Peyer's patch (tissue), 4 donors: Measurements from ENCODE around the gene TUFT1.

ENCODE experiments used
- POLR2A ChIP-seq, 2 donors: fragments of 450-650 bp; IDR thresholded peaks; one replicate each; pipeline ENCODE4 v1.5.1; 2017; ENCODE audit warnings: antibody characterized with exemption in 2 of 2, mild to moderate bottlenecking in 2 of 2, moderate library complexity in 2 of 2
- TF ChIP-seq, protein P1 (sequence below), 6 experiments: fragments of 450-650 bp in 4 of 6; fragments of 200-600 bp in 2 of 6; sonication (generic) in 1 of 6; IDR thresholded peaks; one replicate each; pipeline ENCODE4 v1.5.1; 2017 to 2019; ENCODE audit warnings: antibody characterized with exemption in 6 of 6, mild to moderate bottlenecking in 3 of 6, moderate library complexity in 1 of 6

DNA sequence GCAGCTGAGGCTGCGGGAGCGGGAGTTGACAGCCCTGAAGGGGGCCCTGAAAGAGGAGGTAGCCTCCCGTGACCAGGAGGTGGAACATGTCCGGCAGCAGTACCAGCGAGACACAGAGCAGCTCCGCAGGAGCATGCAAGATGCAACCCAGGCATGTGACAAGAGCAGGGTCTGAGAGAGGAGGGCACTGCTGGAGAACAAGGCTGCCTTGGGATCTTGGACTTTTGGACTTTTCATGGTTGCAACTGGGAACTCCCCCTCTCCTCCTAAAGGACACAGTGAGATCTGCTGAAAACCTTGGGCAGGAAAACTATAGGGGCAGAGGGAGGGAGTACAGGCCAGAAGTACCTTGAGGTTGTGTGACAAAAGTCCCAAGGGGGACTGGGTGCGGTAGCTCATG is 15.4 kb upstream of the TUFT1 start:
- TF ChIP-seq, protein P1, sequence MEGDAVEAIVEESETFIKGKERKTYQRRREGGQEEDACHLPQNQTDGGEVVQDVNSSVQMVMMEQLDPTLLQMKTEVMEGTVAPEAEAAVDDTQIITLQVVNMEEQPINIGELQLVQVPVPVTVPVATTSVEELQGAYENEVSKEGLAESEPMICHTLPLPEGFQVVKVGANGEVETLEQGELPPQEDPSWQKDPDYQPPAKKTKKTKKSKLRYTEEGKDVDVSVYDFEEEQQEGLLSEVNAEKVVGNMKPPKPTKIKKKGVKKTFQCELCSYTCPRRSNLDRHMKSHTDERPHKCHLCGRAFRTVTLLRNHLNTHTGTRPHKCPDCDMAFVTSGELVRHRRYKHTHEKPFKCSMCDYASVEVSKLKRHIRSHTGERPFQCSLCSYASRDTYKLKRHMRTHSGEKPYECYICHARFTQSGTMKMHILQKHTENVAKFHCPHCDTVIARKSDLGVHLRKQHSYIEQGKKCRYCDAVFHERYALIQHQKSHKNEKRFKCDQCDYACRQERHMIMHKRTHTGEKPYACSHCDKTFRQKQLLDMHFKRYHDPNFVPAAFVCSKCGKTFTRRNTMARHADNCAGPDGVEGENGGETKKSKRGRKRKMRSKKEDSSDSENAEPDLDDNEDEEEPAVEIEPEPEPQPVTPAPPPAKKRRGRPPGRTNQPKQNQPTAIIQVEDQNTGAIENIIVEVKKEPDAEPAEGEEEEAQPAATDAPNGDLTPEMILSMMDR (IDR thresholded peaks at IDR 0.05): no peak
- no peak for TF ChIP-seq POLR2A (IDR thresholded peaks at IDR 0.05)
